ENCODE data around the gene QSOX2.

- TF ChIP-seq CTCF (IDR thresholded peaks at IDR 0.05) (no peak), POLR2A (IDR thresholded peaks at IDR 0.05) (no peak), POLR2AphosphoS5 (IDR thresholded peaks at IDR 0.05) (no peak)
These were observed 20.1 kb upstream of the QSOX2 start for GRCh38 chr9:136265561-136266355.
